SK-N-SH (cell line): Measurements from ENCODE around the gene PLA2G4B. TPM values are rescaled to one million over a fixed set of nuclear protein-coding genes. Genes with fewer than 3 reads are reported as not detected.

Experiments used
- CTCF ChIA-PET: fragments of 300-600, 350-600 bp; formaldehyde crosslinking; extraction: SDS; loops from one replicate; lab custom pipeline; 2021; lab: Yijun Ruan, JAX
- POLR2A ChIA-PET: fragments of 350-600 bp; sonication (Branson Sonifier 250); formaldehyde crosslinking; extraction: SDS; loops from one replicate; lab custom pipeline; 2020; ENCODE audit warnings: antibody characterized with exemption, inconsistent platforms; lab: Yijun Ruan, JAX
- DNase-seq: peaks from one replicate; pipeline ENCODE4 v3.0.0; 2012
- H2AFZ ChIP-seq: fragments of 200-600 bp; sonication (generic); 2 replicates; pipeline ENCODE4 v1.8.1; 2016; ENCODE audit warnings: antibody characterized with exemption, mild to moderate bottlenecking, low read depth
- H3F3A ChIP-seq: fragments of 200-600 bp; sonication (generic); replicated peaks from 2 replicates; pipeline ENCODE3; 2016; ENCODE audit warnings: antibody characterized with exemption, mild to moderate bottlenecking; ENCODE audit not compliant: insufficient read depth
- H3K27ac ChIP-seq, 2 experiments: fragments of 200-500 bp in 1 of 2; fragments of 200-600 bp in 1 of 2; sonication (Bioruptor generic) in 1 of 2; sonication (generic), shearing (Covaris generic) in 1 of 2; 2 replicates each; pipeline versions ENCODE4 v1.5.1 to v1.6.1; 2014 to 2016; ENCODE audit warnings: low read depth in 2 of 2, inconsistent platforms in 1 of 2, low read length in 1 of 2, mild to moderate bottlenecking in 1 of 2, mixed read lengths in 1 of 2
- H3K27me3 ChIP-seq: fragments of 200-600 bp; sonication (generic), shearing (Covaris generic); 2 replicates; pipeline ENCODE4 v1.6.1; 2016; ENCODE audit warnings: mixed run types; ENCODE audit not compliant: insufficient read depth
- H3K36me3 ChIP-seq, 2 experiments: fragments of 200-500 bp in 1 of 2; fragments of 200-600 bp in 1 of 2; sonication (Bioruptor generic) in 1 of 2; sonication (generic) in 1 of 2; replicated peaks in 1 of 2; 2 replicates each; pipeline versions ENCODE3 to v1.5.1; 2014 to 2016; ENCODE audit warnings: low read length in 1 of 2, mild to moderate bottlenecking in 1 of 2; ENCODE audit not compliant: insufficient read depth in 2 of 2, control insufficient read depth in 1 of 2
- H3K4me1 ChIP-seq, 2 experiments: fragments of 200-500 bp in 1 of 2; fragments of 200-600 bp in 1 of 2; sonication (Bioruptor generic) in 1 of 2; sonication (generic), shearing (Covaris generic) in 1 of 2; 2 replicates each; pipeline versions ENCODE4 v1.5.1 to v1.6.1; 2014 to 2016; ENCODE audit warnings: low read depth in 1 of 2, low read length in 1 of 2, mixed run types in 1 of 2; ENCODE audit not compliant: insufficient read depth in 2 of 2, control insufficient read depth in 1 of 2
- H3K4me2 ChIP-seq: fragments of 200-600 bp; sonication (generic), shearing (Covaris generic); 2 replicates; pipeline ENCODE4 v1.6.1; 2017; ENCODE audit warnings: mixed run types
- H3K4me3 ChIP-seq, 2 experiments: fragments of 200-500 bp in 1 of 2; fragments of 200-600 bp in 1 of 2; sonication (Bioruptor generic) in 1 of 2; sonication (generic), shearing (Covaris generic) in 1 of 2; 2 replicates each; pipeline versions ENCODE4 v1.5.1 to v1.8.1; 2014 to 2016; ENCODE audit warnings: low read depth in 2 of 2, inconsistent platforms in 1 of 2, low read length in 1 of 2, mild to moderate bottlenecking in 1 of 2, mixed read lengths in 1 of 2, moderate library complexity in 1 of 2
- H3K79me2 ChIP-seq: fragments of 200-600 bp; sonication (generic); 2 replicates; pipeline ENCODE4 v1.8.1; 2017; ENCODE audit warnings: mild to moderate bottlenecking; ENCODE audit not compliant: insufficient read depth
- H3K9ac ChIP-seq: fragments of 200-600 bp; sonication (generic); 2 replicates; pipeline ENCODE4 v1.6.1; 2017; ENCODE audit warnings: mixed run types
- H3K9me2 ChIP-seq: fragments of 200-600 bp; sonication (generic); 2 replicates; pipeline ENCODE4 v1.6.1; 2017; ENCODE audit warnings: mixed run types
- H3K9me3 ChIP-seq: fragments of 200-600 bp; sonication (generic); 2 replicates; pipeline ENCODE4 v1.6.1; 2017; ENCODE audit warnings: mixed run types, mild to moderate bottlenecking, moderate library complexity
- H4K20me1 ChIP-seq: fragments of 200-600 bp; sonication (generic); 2 replicates; pipeline ENCODE4 v1.6.1; 2017; ENCODE audit warnings: mild to moderate bottlenecking, mixed run types; ENCODE audit not compliant: insufficient read depth
- FOSL2 ChIP-seq: IDR thresholded peaks from 2 replicates; pipeline ENCODE4 v1.4.0; 2012; ENCODE audit warnings: low read depth, mild to moderate bottlenecking, moderate library complexity, borderline replicate concordance
- MEF2A ChIP-seq: IDR thresholded peaks from 2 replicates; pipeline ENCODE4 v1.4.0; 2012; ENCODE audit warnings: low read depth, borderline replicate concordance
- NFIC ChIP-seq: IDR thresholded peaks from 2 replicates; pipeline ENCODE4 v1.4.0; 2012; ENCODE audit warnings: borderline replicate concordance
- RAD21 ChIP-seq: IDR thresholded peaks from 2 replicates; pipeline ENCODE4 v1.6.1; 2012; ENCODE audit warnings: mild to moderate bottlenecking, low read length
- RFX5 ChIP-seq: IDR thresholded peaks from 2 replicates; pipeline ENCODE4 v1.6.1; 2012; ENCODE audit warnings: mild to moderate bottlenecking, improper control_type of control experiment, low read length
- RXRA ChIP-seq: IDR thresholded peaks from 2 replicates; pipeline ENCODE4 v1.4.0; 2012; ENCODE audit warnings: low read depth, mild to moderate bottlenecking, borderline replicate concordance
- TCF12 ChIP-seq: IDR thresholded peaks from 2 replicates; pipeline ENCODE4 v1.4.0; 2012
- TEAD4 ChIP-seq: IDR thresholded peaks from 2 replicates; pipeline ENCODE4 v1.4.0; 2012; ENCODE audit warnings: mild to moderate bottlenecking, borderline replicate concordance; ENCODE audit not compliant: insufficient read depth
- YY1 ChIP-seq: IDR thresholded peaks from 2 replicates; pipeline ENCODE4 v1.4.0; 2012; ENCODE audit warnings: low read depth, mild to moderate bottlenecking
- WGBS: methylation state at CpG from one replicate; pipeline ENCODE4 v1.1.6; 2017; ENCODE audit warnings: low lambda C conversion rate; 5-methylcytosine and 5-hydroxymethylcytosine counted together
- polyA plus RNA-seq, 3 experiments: library from polyadenylated mRNA; depleted of rRNA; stranded (reverse); fragments of >200 nt; gene quantifications; 2 replicates each; pipeline ENCODE4 v1.2.3, GENCODE V29; 2012
- TF ChIP-seq, protein P1 (sequence below): IDR thresholded peaks from 2 replicates; pipeline ENCODE4 v1.4.0; 2012; ENCODE audit warnings: low read depth, borderline replicate concordance
- TF ChIP-seq, protein P2 (sequence below): fragments of 150-350 bp; IDR thresholded peaks from 2 replicates; pipeline ENCODE4 v1.6.1; 2016; ENCODE audit warnings: mild to moderate bottlenecking, low read depth, low read length
- TF ChIP-seq, protein P3 (sequence below): IDR thresholded peaks from 2 replicates; pipeline ENCODE4 v1.4.0; 2012; ENCODE audit warnings: low read depth, borderline replicate concordance

The PLA2G4B gene
- polyA plus RNA-seq, 1 of the 3 experiments (the other 2 are of a cell fraction) = 5.3 TPM

GRCh38 chr15:41887893-41888292, 49.2 kb downstream of the PLA2G4B start:
- ChIA-PET POLR2A (no interaction called here), CTCF (interaction anchor here (1.1 to 1.4 kb wide), 2 partner anchors 17 to 115 kb away, joined by 4 read pairs; no protein-coding TSS in a partner anchor)
- no peaks in the 10 kb centered on the region for H3K9me2 ChIP-seq
- no peaks in the 10 kb centered on the region for H3F3A ChIP-seq
- WGBS = 50% methylated on average over 2 of the region's 9 CpGs
- H3K9ac ChIP-seq = no peak overlapping the region
- no peak for DNase-seq
- no peaks in the 10 kb centered on the region for H3K9me3 ChIP-seq
- H3K79me2 ChIP-seq = no peaks in the 10 kb centered on the region
- H3K4me2 ChIP-seq = no peak overlapping the region
- TF ChIP-seq NFIC (no peak), YY1 (no peak), MEF2A (no peak), RXRA (no peak), RFX5 (no peak), RAD21 (no peak), TEAD4 (no peak), FOSL2 (no peak)
- TF ChIP-seq, protein P1, sequence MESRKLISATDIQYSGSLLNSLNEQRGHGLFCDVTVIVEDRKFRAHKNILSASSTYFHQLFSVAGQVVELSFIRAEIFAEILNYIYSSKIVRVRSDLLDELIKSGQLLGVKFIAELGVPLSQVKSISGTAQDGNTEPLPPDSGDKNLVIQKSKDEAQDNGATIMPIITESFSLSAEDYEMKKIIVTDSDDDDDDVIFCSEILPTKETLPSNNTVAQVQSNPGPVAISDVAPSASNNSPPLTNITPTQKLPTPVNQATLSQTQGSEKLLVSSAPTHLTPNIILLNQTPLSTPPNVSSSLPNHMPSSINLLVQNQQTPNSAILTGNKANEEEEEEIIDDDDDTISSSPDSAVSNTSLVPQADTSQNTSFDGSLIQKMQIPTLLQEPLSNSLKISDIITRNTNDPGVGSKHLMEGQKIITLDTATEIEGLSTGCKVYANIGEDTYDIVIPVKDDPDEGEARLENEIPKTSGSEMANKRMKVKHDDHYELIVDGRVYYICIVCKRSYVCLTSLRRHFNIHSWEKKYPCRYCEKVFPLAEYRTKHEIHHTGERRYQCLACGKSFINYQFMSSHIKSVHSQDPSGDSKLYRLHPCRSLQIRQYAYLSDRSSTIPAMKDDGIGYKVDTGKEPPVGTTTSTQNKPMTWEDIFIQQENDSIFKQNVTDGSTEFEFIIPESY = no peak
- TF ChIP-seq, protein P2, sequence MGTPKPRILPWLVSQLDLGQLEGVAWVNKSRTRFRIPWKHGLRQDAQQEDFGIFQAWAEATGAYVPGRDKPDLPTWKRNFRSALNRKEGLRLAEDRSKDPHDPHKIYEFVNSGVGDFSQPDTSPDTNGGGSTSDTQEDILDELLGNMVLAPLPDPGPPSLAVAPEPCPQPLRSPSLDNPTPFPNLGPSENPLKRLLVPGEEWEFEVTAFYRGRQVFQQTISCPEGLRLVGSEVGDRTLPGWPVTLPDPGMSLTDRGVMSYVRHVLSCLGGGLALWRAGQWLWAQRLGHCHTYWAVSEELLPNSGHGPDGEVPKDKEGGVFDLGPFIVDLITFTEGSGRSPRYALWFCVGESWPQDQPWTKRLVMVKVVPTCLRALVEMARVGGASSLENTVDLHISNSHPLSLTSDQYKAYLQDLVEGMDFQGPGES = no peak
- no peak overlapping the region for H3K4me3 ChIP-seq
- H4K20me1 ChIP-seq = no peaks in the 10 kb centered on the region
- peaks cover 0 to 15% of the 10 kb centered on the region in 2 experiments; a peak in 1 of 4 replicates for H3K4me1 ChIP-seq
- no peak overlapping the region for H3K27ac ChIP-seq
- H2AFZ ChIP-seq = no peak overlapping the region
- H3K36me3 ChIP-seq = no peaks in the 10 kb centered on the region
- no peaks in the 10 kb centered on the region for H3K27me3 ChIP-seq

DNA sequence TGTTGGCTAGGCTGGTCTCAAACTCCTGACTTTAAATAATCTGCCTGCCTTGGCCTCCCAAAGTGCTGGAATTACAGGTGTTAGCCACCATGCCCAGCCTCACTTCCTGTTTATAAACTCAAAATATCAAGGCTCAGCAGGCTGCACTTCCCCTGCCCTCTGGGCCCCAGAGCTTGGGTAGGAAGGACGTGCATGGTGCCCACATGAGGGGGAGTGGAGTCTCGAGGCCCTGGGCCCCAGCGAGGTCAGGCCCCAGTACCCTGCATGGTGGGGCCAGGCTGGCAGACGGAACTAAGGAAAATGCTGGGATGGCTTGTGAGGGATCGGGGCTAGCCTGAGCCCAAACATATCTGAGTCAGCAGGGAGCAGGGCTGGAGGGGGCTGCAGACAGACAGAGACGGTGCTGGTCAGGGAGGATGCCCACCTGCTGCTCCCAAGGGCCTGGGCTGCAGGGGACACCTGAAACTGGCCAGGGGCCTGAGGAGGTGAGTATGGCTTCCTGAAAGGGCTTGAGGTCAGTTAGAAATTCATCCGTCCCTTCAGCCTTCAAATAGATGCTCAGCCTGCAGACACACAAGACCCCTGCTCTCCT, 50.1 kb downstream of the PLA2G4B start:
- WGBS = 76% methylated on average over 5 of the region's 7 CpGs
- no peaks in the 10 kb centered on the region for H3K27me3 ChIP-seq
- H4K20me1 ChIP-seq = no peaks in the 10 kb centered on the region
- H3K4me2 ChIP-seq = no peak overlapping the region
- no peaks in the 10 kb centered on the region for H3K36me3 ChIP-seq
- H3K27ac ChIP-seq = no peak overlapping the region
- ChIA-PET CTCF (interaction anchor here (1.1 to 1.4 kb wide), 2 partner anchors 16 to 116 kb away, joined by 4 read pairs; no protein-coding TSS in a partner anchor), POLR2A (no interaction called here)
- TF ChIP-seq, protein P3, sequence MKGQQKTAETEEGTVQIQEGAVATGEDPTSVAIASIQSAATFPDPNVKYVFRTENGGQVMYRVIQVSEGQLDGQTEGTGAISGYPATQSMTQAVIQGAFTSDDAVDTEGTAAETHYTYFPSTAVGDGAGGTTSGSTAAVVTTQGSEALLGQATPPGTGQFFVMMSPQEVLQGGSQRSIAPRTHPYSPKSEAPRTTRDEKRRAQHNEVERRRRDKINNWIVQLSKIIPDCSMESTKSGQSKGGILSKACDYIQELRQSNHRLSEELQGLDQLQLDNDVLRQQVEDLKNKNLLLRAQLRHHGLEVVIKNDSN = no peak
- no peak for TF ChIP-seq TCF12
- no peak for TF ChIP-seq RXRA
- no peaks in the 10 kb centered on the region for H3K79me2 ChIP-seq
- H2AFZ ChIP-seq = no peak overlapping the region
- no peak overlapping the region for H3K4me3 ChIP-seq
- peaks cover 0 to 23% of the 10 kb centered on the region in 2 experiments; a peak in 1 of 4 replicates for H3K4me1 ChIP-seq
- no peaks in the 10 kb centered on the region for H3F3A ChIP-seq
- no peak overlapping the region for H3K9ac ChIP-seq
- no peak for DNase-seq
- no peaks in the 10 kb centered on the region for H3K9me3 ChIP-seq
- no peaks in the 10 kb centered on the region for H3K9me2 ChIP-seq
